Measurements from ENCODE around the gene CYTH1. TPM values are rescaled to one million over a fixed set of nuclear protein-coding genes. Genes with fewer than 3 reads are reported as not detected.

Gene CYTH1
- polyA plus RNA-seq, 2 of the 4 experiments (the other 2 are of a cell fraction) = 38.5 to 46.2 TPM

DNA sequence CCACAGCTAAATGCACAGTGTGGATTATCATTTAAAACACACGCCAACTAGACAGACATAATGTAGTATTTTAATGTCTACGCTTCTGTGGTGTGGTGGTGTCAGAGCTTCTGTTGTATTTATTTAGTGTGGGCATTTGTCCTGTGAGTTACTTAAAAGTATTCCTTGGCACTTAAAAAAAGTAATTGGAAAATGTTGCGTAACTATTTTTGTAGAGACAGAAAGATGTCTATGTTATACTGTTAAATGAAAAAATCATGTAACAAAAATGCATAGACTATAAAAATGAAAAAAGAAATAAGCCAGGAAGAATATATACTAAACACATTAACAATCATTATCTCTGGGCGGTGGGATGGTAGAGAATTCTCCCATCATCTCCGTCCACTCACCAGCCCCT, 39.2 kb downstream of the CYTH1 start:
- 94% methylated on average over 5 of the region's 5 CpGs for WGBS (ENCODE audit: missing lambda C conversion rate)
- Histone ChIP-seq H3K27ac (no peak overlapping the region), H3K4me1 (peaks cover 26% of the 10 kb centered on the region; the same call in 2 of the 3 replicates), H3K4me3 (no peak overlapping the region), H3K4me2 (no peak overlapping the region), H3K9me3 (no peaks in the 10 kb centered on the region)
- FAIRE-seq (no peak), ATAC-seq (no peak), DNase-seq (ENCODE audit: low read depth in 1 of 2, low spot score in 1 of 2) (no peak)
- ChIA-PET CTCF (interaction anchor here (0.7 to 6.3 kb wide), 14 partner anchors 9 to 493 kb away, joined by 3 to 60 read pairs (median 4); no protein-coding TSS in a partner anchor), POLR2A (no interaction called here)
- TF ChIP-seq RAD21 (conservative IDR thresholded peaks at IDR 0.05 in 1 of 2, IDR thresholded peaks at IDR 0.05 in 1 of 2) (no peak), MAZ (IDR thresholded peaks at IDR 0.05; ENCODE audit: borderline replicate concordance, low read depth, low read length) (no peak), MAFK (IDR thresholded peaks at IDR 0.05; ENCODE audit: partially characterized antibody) (no peak), EHF (CRISPR knock-in tag; IDR thresholded peaks at IDR 0.05) (no peak), JUN (IDR thresholded peaks at IDR 0.05) (no peak), CEBPB (IDR thresholded peaks at IDR 0.05) (peak; percentile 25 to 61; a peak in 2 of 4 replicates)
- TF ChIP-seq, protein P1, sequence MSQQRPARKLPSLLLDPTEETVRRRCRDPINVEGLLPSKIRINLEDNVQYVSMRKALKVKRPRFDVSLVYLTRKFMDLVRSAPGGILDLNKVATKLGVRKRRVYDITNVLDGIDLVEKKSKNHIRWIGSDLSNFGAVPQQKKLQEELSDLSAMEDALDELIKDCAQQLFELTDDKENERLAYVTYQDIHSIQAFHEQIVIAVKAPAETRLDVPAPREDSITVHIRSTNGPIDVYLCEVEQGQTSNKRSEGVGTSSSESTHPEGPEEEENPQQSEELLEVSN (IDR thresholded peaks at IDR 0.05; ENCODE audit: borderline replicate concordance, low read depth) = no peak

DNA sequence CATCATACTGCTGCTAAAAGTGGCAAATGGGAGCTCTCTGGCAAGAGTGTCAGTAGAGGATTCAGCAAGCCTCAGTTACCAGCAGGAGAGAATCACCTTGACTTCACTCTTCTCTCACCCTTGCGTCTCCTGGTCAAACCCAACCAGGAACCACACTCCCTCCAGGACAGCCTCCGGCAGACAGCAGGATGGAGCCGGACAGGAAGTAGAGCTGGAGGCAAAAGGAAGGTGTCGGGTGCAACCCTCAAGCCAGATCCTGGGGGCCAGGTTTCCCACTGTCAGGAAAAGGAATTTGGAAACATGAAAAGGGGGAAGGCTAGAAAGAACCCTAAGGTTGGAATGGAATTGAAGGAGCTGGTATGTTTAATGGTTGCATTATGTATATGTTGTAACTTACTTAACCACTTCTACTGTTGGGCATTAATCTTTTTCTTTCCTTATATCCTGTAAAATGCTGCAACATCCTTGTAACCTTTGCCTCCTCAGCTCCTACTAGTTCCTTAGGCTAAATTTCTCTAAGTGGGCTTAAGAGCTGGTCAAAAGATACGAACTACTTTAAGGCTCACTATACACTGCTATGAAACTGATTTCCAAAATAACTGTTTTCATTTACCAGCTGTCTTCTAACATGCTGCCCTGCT, 40.3 kb downstream of the CYTH1 start:
- H3K4me3 ChIP-seq = no peak overlapping the region
- peak overlapping the region in 1 of 2 experiments; percentile 20; a peak in 2 of 6 replicates for H3K27ac ChIP-seq
- TF ChIP-seq, protein P2, sequence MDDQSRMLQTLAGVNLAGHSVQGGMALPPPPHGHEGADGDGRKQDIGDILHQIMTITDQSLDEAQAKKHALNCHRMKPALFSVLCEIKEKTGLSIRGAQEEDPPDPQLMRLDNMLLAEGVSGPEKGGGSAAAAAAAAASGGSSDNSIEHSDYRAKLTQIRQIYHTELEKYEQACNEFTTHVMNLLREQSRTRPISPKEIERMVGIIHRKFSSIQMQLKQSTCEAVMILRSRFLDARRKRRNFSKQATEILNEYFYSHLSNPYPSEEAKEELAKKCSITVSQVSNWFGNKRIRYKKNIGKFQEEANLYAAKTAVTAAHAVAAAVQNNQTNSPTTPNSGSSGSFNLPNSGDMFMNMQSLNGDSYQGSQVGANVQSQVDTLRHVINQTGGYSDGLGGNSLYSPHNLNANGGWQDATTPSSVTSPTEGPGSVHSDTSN (IDR thresholded peaks at IDR 0.05) = no peak
- TF ChIP-seq CHD4 (IDR thresholded peaks at IDR 0.05; ENCODE audit: borderline replicate concordance) = no peak
- TF ChIP-seq KDM5A (IDR thresholded peaks at IDR 0.05) = no peak
- TF ChIP-seq CBX2 (IDR thresholded peaks at IDR 0.05; ENCODE audit: borderline replicate concordance, low read depth) = no peak
- no peak for TF ChIP-seq TP53 (CRISPR knock-in tag; IDR thresholded peaks at IDR 0.05)
- ChIA-PET CTCF (interaction anchor here (0.8 to 6.3 kb wide), 15 partner anchors 9 to 247 kb away, joined by 3 to 60 read pairs (median 4); no protein-coding TSS in a partner anchor), POLR2A (no interaction called here)
- ATAC-seq = no peak
- no peak for FAIRE-seq
- H3K4me1 ChIP-seq = peaks cover 35% of the 10 kb centered on the region
- no peak overlapping the region for H3K4me2 ChIP-seq
- H3K9me3 ChIP-seq = no peaks in the 10 kb centered on the region
- 89% methylated on average over 5 of the region's 5 CpGs for WGBS (ENCODE audit: missing lambda C conversion rate)
- no peak for DNase-seq (ENCODE audit: low read depth in 1 of 2, low spot score in 1 of 2)

DNA sequence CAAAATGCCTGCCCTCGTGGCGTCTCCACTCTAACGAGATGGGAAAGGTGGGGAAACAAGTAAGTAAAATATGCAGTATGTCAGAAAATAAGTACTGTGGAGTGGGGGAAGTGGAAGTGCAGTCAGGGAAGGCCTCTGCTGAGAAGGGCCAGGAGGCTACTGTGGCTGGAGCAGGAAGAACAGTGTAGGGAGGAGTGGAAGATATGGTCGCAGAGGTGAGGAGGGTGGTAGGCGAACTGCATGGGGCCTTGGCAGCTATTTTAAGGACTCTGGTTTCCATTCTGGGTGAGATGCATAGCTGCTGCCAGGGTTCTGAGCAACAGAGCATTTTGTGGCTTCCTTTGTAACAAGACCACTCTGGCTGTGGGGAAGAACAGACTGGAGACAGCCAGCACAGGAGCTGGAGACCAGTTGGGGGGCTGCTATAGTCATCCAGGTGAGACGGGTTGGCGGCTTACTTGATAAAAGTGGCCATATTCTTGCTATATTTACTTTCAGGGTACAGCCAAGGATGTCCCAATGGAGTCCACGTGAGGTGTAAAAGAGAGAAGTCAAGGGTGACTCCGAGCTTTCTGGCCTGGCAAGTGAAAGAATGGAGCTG, 42.6 kb downstream of the CYTH1 start:
- CTCF ChIA-PET = interaction anchor here (0.9 to 4.4 kb wide), 9 partner anchors 9 to 378 kb away, joined by 3 to 35 read pairs (median 5); no protein-coding TSS in a partner anchor
- Histone ChIP-seq H3K4me3 (no peak overlapping the region), H3K4me2 (no peak overlapping the region), H3K27ac (no peak overlapping the region), H3K9me3 (no peaks in the 10 kb centered on the region), H3K4me1 (peaks cover 36% of the 10 kb centered on the region)
- POLR2A ChIA-PET = no interaction called here
- FAIRE-seq (no peak), ATAC-seq (no peak), DNase-seq (ENCODE audit: low read depth in 1 of 2, low spot score in 1 of 2) (no peak)
- WGBS (ENCODE audit: missing lambda C conversion rate) = 94% methylated on average over 9 of the region's 9 CpGs
- TF ChIP-seq PHF8 (IDR thresholded peaks at IDR 0.05; ENCODE audit: borderline replicate concordance, low read depth) (no peak), SMC3 (IDR thresholded peaks at IDR 0.05) (no peak), NR3C1 (IDR thresholded peaks at IDR 0.05) (no peak), CEBPB (IDR thresholded peaks at IDR 0.05) (no peak), FOXS1 (CRISPR knock-in tag; IDR thresholded peaks at IDR 0.05) (no peak), EP300 (IDR thresholded peaks at IDR 0.05) (no peak), MAFK (IDR thresholded peaks at IDR 0.05; ENCODE audit: partially characterized antibody) (no peak), ESRRA (IDR thresholded peaks at IDR 0.05; ENCODE audit: borderline replicate concordance, low read length) (no peak), HOXA7 (CRISPR knock-in tag; IDR thresholded peaks at IDR 0.05) (no peak)
- TF ChIP-seq, protein P3, sequence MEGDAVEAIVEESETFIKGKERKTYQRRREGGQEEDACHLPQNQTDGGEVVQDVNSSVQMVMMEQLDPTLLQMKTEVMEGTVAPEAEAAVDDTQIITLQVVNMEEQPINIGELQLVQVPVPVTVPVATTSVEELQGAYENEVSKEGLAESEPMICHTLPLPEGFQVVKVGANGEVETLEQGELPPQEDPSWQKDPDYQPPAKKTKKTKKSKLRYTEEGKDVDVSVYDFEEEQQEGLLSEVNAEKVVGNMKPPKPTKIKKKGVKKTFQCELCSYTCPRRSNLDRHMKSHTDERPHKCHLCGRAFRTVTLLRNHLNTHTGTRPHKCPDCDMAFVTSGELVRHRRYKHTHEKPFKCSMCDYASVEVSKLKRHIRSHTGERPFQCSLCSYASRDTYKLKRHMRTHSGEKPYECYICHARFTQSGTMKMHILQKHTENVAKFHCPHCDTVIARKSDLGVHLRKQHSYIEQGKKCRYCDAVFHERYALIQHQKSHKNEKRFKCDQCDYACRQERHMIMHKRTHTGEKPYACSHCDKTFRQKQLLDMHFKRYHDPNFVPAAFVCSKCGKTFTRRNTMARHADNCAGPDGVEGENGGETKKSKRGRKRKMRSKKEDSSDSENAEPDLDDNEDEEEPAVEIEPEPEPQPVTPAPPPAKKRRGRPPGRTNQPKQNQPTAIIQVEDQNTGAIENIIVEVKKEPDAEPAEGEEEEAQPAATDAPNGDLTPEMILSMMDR (IDR thresholded peaks at IDR 0.05) = no peak
